HuH-7 (cell line): Measurements from ENCODE around the gene NELL1.

Experiments used
- DNase-seq: peaks from one replicate; pipeline ENCODE4 v3.0.0; 2011; ENCODE audit warnings: low spot score

NELL1 gene

DNA sequence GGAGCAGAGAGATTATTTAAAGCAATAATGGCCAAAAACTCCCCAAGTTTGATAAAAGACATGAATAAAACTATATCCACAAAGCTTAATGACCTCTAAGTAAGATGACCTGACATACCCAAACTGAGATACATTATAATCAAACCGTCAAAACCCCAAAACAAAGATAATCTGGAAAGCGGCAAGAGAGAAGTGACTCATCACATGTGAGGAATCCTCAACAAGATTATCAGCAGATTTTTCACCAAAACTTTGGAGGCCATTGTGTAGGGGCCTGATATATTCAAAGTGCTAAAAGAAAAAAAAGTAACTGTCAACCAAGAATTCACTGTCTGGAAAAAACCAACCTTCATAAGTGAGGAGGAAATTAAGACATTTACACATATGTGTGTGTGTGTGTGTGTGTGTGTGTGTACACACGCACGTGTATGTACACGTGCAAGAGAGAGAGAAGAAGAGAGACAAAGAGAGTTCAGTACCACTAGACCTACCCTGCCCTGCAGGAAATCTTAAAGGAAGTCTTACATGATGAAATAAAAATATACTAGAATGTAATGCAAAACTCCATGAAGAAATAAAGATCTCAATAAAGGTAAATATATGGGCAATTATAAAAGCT, 752.4 kb downstream of the NELL1 start:
- no peak for DNase-seq

GRCh38 chr11:21426931-21427330, 757.5 kb downstream of the NELL1 start:
- DNase-seq, result no peak

DNA sequence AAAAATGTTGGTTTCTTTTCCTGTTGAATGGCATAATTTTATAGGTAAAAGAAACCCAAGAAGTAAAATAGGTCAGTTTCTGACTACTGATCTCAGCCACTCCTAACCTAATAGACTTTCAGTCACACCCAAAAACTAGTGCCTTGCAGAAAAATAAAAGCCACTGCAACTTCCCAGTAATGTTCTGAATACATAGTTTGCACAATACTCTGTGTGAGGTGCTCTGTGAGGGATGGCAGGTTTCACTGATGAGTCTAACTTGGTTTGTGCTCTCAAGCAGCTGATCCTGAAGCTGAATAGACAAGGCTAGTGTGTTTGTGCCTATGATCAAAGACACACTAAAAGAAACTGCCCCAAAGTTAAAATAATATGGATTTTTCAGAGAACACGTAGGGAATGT, 758.3 kb downstream of the NELL1 start:
- DNase-seq, result no peak

DNA sequence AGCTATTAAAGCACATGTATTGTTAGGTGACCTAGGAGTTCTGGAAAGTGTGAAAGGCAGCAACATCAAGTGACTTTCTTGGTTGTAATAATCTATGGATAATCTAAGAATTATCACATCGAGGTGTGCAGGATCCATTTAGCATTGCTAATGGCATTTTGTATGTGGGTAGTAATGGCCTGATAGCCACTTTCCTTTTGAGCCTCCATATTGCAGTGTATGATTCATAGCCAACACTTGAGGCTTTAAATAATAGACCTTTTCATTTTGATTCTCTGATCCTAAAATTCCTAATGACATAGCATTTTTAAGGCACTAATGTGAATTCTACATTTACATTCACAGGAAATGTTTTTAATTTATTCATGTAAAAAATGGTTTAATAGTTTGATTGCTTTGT, 759.4 kb downstream of the NELL1 start:
- DNase-seq, result no peak

DNA sequence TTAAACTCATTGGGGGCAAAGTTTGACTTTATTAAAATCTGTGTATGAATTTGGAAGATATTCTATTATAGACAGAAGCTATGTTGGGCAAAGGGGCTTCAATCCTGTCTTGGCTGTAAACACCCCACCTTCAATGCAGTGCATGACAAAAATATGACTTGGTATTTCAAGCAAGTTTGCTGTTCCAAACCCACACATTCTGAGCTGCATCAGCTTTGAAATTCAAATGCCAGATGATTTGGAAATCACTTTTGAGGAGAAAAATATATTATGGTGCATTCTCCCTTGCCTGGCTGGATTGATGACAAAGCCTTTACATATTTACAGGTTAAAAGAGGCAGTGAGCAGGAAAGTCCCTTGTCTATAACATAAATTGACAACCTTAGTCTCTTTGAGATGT, 760.0 kb downstream of the NELL1 start:
- no peak for DNase-seq

DNA sequence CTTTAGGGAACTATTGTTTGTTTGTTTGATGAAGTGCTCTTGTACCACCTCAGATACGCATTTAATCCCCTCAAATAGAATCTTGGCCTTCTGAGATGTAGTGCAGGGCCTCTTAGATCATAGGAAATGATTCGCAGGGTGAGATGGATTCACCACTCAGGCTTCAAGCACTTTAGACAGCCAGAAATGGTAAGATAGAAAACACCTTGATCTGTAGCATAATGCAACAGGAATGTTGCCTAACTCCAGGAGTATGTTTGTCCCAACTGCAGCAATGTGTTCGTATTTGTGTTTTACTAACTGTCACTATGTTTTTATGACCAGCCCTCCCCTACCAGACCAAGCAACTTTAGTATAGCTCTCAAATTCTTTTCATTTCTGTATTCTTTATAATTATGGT, 761.2 kb downstream of the NELL1 start:
- no peak for DNase-seq

DNA sequence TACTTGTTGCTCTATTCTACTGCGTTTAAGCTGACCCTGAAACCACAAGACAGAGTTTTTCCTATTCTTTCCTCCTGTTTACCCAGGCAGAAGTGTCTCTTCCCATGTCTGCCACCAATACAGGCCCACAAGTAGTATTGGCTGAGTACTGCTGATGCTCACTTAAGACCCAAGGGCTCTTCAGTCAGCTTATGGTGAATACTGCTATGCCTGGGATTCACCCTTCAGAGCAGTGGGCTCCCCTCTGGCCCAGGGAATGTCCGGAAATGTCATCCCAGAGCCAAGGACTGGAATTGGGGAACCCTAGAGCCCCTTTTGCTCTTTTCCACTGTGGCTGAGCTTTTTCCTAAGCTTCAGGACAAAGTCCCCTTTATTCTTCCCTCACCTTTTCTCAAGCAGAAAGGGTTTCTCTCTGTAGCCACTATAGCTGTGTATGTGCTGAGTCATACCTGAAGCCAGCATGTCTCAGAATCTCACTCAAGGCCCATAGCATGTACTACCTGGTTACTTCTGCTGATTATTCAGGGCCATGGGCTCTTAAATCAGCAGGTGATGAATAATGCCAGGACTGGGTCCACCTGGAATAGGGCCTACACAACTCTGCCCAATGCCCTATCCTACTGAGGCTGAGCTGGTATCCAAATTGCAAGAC, 777.7 kb downstream of the NELL1 start:
- DNase-seq, result no peak

DNA sequence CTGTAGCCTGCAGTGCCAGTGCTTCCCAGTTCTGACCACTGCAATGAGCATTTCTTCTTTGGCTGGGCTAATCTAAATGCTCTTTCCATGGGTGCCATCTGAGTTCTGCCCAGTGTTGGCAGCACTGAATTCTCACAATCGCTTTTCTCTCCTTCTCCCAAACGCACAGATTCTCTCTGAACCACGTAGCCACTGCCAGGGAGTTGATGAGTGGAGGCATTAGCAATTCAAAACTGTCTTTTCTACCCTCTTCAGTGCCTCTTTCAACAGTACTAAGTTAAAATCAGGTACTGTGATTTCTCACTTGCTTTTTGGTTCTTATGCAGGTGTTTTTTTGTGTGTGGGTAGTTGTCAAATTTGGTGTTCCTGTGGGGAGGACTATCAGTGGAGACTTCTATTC, 778.5 kb downstream of the NELL1 start:
- no peak for DNase-seq

GRCh38 chr11:21456186-21456585, 786.8 kb downstream of the NELL1 start:
- DNase-seq, result no peak

- DNase-seq, result no peak
Measured at GRCh38 chr11:21460082-21460481, 790.7 kb downstream of the NELL1 start.

DNA sequence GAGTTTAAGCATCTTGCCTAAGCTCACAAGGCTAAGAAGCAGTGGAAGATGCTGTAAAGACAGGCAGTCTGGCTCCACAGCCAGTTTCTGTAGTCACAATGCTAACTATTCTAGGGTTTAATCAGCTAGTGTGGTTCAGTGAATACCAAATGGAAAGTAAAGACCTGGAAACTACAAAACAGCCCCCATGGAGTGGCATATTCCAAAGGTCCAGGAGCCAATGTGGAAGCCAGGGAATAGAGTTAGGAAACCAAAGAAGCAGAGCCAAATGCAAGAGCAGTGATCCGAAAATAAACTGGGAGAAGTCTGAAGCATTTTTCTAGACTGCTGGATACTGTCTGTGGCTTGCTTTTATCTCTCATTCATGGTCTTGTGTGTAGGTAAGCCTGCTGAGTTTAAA, 792.3 kb downstream of the NELL1 start:
- DNase-seq, result no peak

DNA sequence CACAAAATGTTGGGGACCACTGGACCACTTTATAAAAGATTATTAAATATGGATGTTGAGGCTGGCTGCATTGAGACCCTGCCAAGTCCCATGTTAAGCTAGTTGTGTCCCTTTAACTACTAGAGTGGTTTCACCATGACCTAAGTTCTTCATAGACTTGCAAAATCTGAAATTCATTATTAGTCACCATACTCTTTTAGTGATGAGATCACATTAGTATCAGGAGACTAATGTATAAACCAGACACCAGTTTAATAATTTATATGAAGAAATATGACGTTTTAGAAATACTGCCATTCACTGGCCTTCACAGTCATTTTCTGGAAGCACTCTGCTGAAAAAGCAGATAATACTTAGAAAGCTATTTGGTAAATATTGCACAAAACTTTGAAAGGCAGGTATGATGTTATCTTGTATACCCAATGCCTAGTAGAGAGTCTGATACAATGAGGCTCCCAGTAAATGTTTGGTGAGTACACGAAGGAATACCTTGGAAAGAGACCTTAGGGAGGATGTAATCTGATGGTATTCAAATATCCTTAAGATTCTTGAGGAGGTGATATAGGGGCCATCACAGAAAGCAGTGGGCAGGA, 795.3 kb downstream of the NELL1 start:
- DNase-seq, result no peak

DNA sequence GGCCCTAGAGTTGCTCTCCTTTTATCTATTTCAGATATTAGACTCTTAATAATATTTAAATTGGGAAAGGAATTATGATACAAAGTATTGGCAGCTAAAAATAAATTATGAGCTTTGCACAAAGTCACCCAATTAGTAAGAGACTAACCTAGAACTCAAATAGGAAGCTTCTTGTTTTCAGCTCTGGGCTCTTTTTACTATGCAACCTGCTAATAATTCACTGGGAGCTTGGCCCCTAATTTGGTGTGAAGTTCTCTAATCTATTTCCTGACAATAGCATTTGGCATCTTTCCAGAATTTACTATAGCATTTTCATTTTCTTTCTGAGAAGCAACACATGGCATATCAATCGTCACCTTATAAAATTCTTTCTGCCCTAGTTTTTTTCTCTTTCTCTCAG, 795.8 kb downstream of the NELL1 start:
- no peak for DNase-seq

DNA sequence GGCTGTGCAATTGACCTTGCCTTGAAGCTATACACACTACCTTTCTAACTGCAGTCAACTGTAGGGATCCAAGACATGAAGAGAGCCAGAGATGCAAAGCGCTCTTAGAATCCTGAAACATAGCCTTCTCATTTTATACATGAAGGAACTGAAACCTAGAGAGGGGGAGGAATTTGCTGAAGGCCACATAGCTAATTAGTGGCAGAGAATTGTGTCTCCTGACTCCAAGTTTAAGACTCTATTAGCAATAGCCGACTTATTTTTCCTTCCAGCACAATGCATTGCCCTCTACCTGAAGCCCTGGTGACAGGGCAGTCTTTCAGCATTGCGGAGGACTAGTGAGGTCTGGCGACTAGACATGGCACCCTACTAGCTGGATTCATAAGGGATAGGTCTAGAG, 796.5 kb downstream of the NELL1 start:
- DNase-seq, result no peak

- DNase-seq, result no peak
Measured at GRCh38 chr11:21470521-21470920, 801.1 kb downstream of the NELL1 start.

- DNase-seq, result no peak
Measured at GRCh38 chr11:21472261-21472660, 802.9 kb downstream of the NELL1 start.

GRCh38 chr11:21474529-21474928, 805.1 kb downstream of the NELL1 start:
- DNase-seq, result no peak

GRCh38 chr11:21475276-21475675, 805.9 kb downstream of the NELL1 start:
- no peak for DNase-seq

- DNase-seq, result no peak
Measured at GRCh38 chr11:21476588-21476987, 807.2 kb downstream of the NELL1 start.

DNA sequence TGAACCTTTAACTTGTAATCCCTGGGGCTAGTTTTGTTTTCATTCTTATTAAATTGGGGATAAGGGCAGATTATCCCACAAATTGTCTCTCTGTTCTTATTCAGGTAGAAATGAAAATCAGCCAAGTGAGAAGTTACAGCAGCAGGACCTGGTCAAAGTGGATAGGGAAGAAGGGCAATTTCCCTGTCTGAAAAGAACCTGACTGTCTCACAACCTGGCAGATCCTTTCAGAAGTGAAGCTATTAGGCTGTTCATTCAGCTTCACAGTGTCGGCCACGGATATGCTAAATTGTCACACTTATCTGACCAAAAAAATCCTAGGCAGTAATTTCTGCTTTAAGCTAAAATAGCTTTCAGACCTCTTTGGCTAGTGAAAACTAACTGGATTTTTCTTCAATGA, 810.9 kb downstream of the NELL1 start:
- no peak for DNase-seq

GRCh38 chr11:21481255-21481654, 811.9 kb downstream of the NELL1 start:
- DNase-seq, result no peak

DNA sequence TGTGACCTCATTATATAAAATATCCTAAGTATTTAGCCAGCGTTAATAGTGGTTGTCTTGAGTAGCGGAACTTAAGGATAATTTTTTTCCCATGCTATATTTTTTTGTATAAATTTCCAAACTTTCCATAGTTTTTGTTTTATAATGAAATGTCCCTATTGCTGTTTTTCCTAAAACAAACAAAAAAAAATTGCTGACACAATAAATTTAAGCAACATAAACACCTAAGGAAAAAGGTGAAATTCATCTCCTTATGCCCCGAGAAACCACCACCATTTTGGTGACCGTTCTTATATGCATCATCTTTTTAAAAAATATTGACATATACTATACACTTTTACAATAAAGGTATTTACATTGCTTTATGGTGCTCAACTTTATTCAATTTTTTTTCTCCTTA, 814.7 kb downstream of the NELL1 start:
- DNase-seq, result no peak

- DNase-seq, result no peak
Measured at GRCh38 chr11:21485006-21485405, 815.6 kb downstream of the NELL1 start.

GRCh38 chr11:21485426-21485825, 816.0 kb downstream of the NELL1 start:
- no peak for DNase-seq
